NCI-H526 (cell line): ENCODE data around the gene PITPNM3.

Experiments used
- DNase-seq, 2 experiments: peaks; one replicate each; lab custom pipeline; 2025; lab: John Stamatoyannopoulos, UW

The PITPNM3 gene

GRCh38 chr17:6526362-6527152 lies 29.8 kb downstream of the PITPNM3 start:
- no peak for DNase-seq

- DNase-seq: no peak
Observed at GRCh38 chr17:6525731-6526130, 30.6 kb downstream of the PITPNM3 start.

- DNase-seq: no peak
Observed at GRCh38 chr17:6525141-6525540, 31.2 kb downstream of the PITPNM3 start.

GRCh38 chr17:6524520-6524919 lies 31.8 kb downstream of the PITPNM3 start:
- no peak for DNase-seq

DNA sequence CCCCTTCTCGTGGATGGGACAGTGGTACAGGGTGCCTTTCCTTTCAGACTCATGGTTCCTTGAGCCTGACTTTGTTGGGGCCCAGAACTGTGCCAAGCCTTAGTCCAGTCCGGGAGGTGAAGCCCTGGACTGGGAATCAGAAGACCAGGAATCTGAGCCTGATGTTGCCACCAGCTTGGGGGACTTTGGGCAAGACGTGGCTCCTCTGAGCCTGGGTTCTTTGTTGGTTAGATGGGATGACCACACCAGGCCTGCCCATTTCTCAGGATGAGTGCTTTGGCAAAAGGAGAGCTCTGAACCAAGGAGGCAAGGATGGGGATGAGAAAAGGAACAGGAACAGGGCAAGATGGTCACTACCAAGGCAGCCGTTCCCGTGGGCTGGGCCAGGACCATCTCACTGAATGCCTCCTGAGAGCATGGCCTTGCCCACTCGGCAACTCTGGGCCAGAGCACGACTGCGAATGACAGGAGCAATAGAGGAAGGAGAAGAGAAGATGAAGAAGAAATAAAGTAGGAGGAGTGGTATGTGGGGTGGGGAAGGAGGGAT lies 32.5 kb downstream of the PITPNM3 start:
- DNase-seq: no peak

GRCh38 chr17:6523330-6523729 lies 33.0 kb downstream of the PITPNM3 start:
- no peak for DNase-seq

DNA sequence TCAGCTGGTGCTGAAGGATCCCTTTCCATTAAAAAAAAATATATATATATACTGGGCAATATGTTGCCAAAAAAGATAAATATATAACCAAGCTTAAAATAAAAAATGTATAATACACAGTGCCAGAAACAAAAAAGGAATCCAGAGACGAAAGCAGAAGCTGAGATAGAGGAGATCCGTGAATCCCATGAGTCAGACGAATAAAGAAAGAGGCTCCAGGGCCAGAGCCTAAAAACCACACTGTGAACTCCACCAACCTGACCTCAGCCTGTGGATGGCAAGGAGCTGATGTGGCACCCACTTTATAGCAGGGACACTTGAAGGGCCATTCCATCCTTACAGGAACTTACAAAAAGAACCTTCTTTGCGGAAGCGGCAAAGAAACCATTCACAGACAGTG lies 34.8 kb downstream of the PITPNM3 start:
- no peak for DNase-seq

GRCh38 chr17:6517062-6517461 lies 39.3 kb downstream of the PITPNM3 start:
- DNase-seq: no peak

- DNase-seq: no peak
Observed at GRCh38 chr17:6514371-6514770, 42.0 kb downstream of the PITPNM3 start.

GRCh38 chr17:6512552-6512951 lies 43.8 kb downstream of the PITPNM3 start:
- DNase-seq: no peak

DNA sequence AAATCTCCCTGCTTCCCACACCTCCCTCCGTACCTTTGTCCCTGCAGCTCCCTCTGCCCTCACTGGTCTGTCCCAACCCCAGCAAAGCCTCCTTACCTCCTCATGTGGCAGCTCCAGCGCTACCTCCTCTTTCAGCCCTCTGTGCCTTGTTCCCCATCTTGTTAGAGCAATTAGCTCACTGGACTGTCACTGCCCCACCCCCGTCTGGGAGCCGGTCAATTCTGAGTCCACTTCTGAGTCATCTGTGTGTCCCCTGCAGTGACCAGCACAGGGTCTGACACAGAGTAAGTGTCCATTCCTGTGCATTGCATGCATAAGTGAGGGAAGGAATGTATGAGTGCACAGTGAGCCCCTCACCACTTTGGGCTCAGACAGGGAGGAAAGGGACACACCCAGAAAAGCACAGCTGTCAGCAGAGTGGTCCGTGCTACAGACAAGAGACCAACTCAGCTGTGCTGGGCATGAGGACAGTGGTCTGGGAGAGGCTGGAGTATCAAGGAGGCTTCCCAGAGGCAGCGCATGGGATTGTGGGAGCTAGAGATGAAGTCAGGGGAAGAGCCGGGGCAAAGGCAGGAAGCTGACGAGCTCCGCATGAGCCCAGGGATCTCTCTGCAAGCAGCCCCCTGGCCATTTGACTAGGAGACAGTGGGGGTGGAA lies 45.9 kb downstream of the PITPNM3 start:
- no peak for DNase-seq

- DNase-seq: no peak
Observed at GRCh38 chr17:6509921-6510320, 46.4 kb downstream of the PITPNM3 start.

DNA sequence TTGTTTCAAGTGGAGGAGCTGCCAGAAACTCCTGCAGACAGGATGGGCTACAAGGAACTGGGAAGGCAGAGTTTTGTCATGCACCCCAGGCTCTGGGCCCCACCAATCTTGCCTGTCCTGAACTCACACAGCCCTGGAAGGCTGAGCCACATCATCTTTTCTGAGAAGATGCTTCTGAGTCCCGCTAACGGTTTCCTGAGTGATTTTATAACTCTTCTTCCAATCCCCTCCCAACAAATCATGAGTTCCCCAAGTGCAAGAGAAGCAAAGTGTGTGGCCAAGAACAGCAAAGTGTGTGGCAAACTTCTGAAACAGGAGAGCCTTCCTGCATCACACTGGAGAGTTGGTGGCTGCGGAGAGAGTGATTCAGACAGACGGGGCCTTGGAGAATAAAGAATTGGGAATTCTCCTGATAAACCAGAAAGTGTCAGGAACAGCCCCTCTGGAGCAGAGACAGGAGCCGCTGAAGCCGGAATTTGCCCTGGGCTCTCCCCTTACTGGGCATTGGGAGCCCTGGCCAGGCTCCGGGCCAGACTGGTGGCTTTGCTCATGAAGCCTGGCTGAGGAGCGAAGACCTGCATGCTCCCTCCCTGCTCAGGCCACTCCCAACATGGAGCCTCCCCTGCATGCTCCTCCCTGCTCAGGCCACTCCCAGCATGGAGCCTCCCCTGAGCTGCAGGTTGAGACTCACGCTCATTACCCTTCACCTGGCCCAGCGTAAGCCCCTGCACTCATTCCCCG lies 47.2 kb downstream of the PITPNM3 start:
- no peak for DNase-seq

DNA sequence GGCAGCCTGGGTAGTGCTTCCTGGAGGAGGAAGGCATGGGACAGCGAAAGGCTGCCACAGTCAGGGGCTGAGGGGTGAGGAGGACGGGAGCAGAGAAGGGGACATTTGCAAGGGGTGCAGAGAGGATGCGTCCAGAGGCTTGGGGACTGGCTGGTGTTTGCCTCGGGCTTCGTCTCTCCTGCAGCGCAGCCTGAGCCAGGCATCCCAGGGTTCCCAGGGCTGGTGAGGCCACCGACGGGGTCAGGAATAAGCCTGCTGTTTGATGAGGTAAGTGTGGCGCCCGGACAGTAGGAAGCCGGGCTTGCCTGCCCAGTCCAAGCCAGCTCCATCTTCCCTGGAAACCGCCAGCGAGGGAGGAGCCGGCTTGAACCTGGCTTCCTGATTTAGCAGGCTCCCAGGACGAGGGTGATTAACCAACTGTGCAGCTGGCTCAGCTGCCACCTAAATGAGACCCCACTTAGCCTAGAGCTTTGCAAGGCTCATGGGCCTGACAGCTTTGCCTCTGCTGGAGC lies 47.8 kb downstream of the PITPNM3 start:
- DNase-seq: no peak

GRCh38 chr17:6508016-6508415 lies 48.3 kb downstream of the PITPNM3 start:
- no peak for DNase-seq

DNA sequence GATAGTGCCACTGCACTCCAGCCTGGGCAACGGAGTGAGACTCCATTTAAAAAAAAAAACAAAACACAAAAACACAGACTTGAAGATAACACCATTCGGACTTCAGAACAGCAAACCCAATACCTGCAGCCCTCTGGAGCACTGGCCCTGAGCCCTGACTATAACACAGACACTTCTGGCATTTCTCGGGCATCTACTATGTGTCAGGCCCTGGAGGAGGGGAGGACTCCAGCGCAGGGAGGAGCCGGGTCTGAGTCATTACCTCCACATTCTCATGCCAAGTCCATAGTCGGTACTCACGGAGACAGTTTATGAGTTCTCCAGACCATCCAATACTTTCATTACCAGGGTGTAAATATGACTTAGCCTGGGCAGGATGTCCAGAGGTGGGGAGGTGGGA lies 48.8 kb downstream of the PITPNM3 start:
- DNase-seq: no peak

DNA sequence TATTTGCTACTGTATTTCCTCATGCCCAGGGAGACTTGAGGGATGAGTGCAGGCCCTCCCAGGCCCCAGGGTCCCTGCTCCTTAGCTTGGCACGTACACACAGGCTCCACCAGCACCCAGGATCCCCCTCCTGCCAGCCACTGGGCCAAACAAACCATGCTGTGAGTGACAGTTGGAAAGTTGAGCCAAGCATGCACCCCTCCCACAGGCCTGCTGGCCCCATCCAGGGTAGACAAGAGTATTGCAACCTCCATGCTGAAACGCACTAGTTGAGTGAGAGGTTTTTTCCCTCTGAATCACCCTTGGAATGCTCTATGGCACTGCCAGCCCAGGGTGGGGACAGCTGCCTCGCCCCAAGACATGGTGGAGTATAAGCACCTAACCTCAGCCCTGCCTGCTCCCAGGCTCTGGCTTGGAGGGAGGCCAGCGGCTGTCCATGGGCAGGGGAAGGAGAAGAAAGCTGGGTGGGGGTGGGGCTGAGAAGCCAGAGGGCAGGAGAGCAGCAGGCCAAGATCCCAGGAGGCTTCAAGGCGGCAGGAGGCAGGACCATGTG lies 49.6 kb downstream of the PITPNM3 start:
- no peak for DNase-seq

DNA sequence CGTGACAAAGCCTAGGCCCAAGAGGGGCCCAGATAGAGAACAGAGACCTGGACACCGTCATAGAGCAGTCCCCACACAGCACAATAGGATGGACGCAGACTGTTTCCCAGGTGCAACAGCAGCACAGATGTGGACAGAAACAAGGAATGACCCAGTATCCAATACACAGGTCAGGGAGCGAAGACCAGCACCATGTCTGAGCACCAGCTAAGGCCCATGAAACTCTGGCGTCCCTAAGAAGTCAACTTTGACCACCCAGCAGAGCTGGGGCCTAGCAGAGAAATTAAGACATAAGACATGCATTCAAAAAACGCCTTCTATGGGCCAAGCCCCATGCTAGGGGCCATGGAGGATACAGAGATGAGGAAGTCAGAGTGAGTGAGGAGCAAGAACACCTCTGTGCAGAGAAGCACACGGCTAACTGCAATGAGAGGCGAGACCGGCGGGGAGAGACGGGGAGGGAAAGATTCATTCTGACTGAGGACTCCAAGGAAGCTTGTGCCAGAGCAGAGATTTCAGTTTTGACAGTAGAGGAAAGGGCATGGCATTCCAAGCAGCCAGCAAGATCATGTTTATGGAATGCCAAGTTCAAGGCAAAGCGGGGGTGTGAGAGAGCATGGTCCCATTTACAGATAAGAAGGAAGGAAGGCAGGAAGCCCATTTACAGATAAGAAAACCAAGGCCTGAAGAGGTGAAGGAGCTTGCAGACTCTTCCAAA lies 50.8 kb downstream of the PITPNM3 start:
- DNase-seq: no peak

DNA sequence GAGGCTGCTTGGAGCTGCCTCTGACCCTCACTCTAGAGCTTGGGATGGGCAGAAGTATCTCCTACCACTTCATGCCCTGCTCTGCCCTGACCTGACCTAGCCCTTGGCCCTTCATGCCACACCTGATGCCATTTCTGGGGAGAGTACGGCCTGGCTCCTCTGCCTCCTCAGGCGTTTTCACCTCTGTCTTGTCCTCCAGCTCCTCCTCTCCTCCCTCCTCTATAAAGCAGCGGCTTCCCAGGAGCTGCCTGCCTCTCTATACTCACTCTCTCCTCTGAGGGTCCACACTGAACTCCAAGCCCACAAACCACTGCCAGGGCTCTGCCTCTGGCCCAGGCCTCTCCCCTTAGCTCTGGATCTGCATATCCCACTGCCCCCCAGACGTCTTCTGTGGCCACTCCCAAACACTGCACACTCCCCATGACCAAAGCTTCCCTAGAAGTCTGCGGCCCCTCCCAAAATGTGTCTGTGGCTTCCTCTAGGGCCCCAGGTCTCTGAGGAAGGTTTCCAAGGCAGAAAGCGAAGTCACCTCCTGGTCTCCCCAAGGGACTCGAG lies 52.6 kb downstream of the PITPNM3 start:
- DNase-seq: no peak

DNA sequence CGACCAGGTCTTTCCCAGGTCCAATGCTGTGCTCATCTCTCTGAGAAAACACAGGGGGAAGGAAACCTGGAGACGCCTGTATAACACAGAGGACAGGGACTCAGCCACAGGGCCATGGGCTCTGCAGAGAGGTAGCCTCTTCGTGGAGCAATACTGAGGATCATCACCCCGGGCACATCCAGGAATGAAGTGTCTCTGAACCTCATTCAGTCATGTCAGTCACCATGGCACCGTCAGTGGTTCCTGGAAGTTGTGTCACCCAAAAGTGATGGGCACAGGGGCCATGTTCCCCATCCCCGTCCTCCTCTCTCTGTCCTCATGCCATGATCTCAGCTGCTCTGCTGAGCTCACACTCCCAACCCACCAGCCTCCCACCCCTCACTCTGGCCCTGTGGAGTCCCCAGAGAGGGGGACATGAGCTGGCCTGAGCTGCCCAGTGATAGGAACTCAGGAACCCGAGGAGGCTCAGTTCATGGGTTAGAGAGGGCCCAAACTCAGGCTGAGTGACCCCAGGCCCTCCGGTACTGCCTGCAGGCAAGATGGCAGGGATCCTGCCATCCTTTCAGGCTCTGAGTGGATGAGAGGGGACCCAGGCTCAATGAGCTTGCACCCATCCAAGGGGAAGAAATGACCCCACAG lies 53.4 kb downstream of the PITPNM3 start:
- DNase-seq: no peak

GRCh38 chr17:6502142-6502541 lies 54.2 kb downstream of the PITPNM3 start:
- DNase-seq: no peak
